ENCODE data around the gene TIMM13. TPM values are rescaled to one million over a fixed set of nuclear protein-coding genes. Genes with fewer than 3 reads are reported as not detected.

Gene TIMM13
- total and polyA plus RNA-seq, 3 experiments from 2014 or later: 71.0 to 169 (median 154) TPM

DNA sequence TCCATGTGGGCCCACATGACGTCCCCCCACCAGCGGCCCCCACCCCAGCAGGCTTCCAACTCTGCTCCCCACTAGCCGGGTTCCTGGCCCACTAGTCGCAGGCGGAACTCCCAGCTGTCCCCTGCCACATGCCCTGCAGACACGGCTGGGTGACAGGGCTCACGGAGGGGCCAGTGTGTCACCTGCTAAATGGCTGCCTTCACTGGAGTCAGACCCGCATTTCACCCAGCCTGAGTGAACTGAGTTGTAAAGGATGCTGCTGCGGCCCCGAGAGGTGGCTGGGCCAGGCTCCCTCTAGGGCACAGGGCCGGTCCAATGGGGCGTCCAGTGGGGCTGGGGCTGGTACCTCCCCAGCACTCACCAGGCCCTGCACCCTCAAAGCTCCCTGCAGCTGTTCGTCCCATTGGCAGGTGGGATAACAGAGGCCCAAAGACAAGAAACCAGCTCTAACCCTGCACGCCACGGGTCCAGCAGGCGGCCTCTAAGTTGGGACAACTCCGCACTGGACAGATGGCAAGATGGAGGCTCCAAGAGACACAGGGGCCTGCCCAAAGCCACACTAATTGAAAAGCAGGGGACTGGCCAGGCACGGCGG is 26.1 kb upstream of the TIMM13 start:
- peak overlapping the region in 2 of 8 donors; percentile 62 to 68 for H3K27ac Mint-ChIP-seq
- DNase-seq: no peak
- H3K4me3 Mint-ChIP-seq: peak overlapping the region in 4 of 7 donors; percentile 26 to 78 (median 55)
- Histone ChIP-seq H3K9me3 (ENCODE audit: low read length) (no peaks in the 10 kb centered on the region), H3K36me3 (ENCODE audit: insufficient read depth, low read length) (no peaks in the 10 kb centered on the region), H3K4me3 (ENCODE audit: low read length) (no peak overlapping the region), H3K27me3 (ENCODE audit: insufficient read depth, low read length, poor library complexity, severe bottlenecking) (no peaks in the 10 kb centered on the region), H3K27ac (ENCODE audit: low read depth, low read length) (no peak overlapping the region), H3K4me1 (ENCODE audit: insufficient read depth, low read length) (peaks cover 15% of the 10 kb centered on the region)
- ChIA-PET POLR2A (no interaction called here), CTCF (interaction anchor here (0.8 kb wide), 1 partner anchor 126 kb away, joined by 3 read pairs; no protein-coding TSS in a partner anchor)
- peaks cover 0 to 11% (median 0%) of the 10 kb centered on the region in 3 donors for H3K36me3 Mint-ChIP-seq
- peaks cover 18 to 26% (median 19%) of the 10 kb centered on the region in 3 donors for H3K4me1 Mint-ChIP-seq
- H3K27me3 Mint-ChIP-seq: no peaks in the 10 kb centered on the region
- H3K9me3 Mint-ChIP-seq: no peaks in the 10 kb centered on the region

DNA sequence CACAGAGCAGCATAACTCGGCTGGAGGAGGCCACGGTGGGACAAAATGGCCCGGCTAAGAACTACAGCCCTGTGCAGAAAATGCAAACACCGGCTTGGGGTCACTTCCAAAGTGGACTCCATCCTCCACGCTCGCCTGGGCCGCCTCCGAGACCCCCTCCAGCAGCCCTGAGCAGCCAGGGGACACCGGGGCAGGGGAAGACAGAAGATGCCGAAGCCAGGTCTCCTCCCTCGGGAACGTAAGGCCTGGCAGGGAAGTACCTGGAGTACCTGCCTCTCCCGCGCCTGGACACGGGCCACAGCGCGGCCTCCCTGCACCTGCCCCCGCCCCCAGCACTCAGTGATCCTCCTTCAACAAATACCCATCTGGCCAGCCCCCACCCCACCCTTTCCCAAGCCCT is 24.4 kb upstream of the TIMM13 start:
- Histone ChIP-seq H3K9me3 (ENCODE audit: low read length) (no peaks in the 10 kb centered on the region), H3K4me1 (ENCODE audit: insufficient read depth, low read length) (peaks cover 10% of the 10 kb centered on the region), H3K27me3 (ENCODE audit: insufficient read depth, low read length, poor library complexity, severe bottlenecking) (no peaks in the 10 kb centered on the region), H3K36me3 (ENCODE audit: insufficient read depth, low read length) (no peaks in the 10 kb centered on the region), H3K4me3 (ENCODE audit: low read length) (no peak overlapping the region), H3K27ac (ENCODE audit: low read depth, low read length) (no peak overlapping the region)
- ChIA-PET POLR2A (no interaction called here), CTCF (no interaction called here)
- DNase-seq: no peak
- H3K36me3 Mint-ChIP-seq: peaks cover 0 to 11% (median 0%) of the 10 kb centered on the region in 3 donors
- H3K9me3 Mint-ChIP-seq: no peaks in the 10 kb centered on the region
- peak overlapping the region in 1 of 8 donors; percentile 29 for H3K27ac Mint-ChIP-seq
- H3K27me3 Mint-ChIP-seq: no peaks in the 10 kb centered on the region
- H3K4me1 Mint-ChIP-seq: peaks cover 13 to 32% (median 14%) of the 10 kb centered on the region in 3 donors
- H3K4me3 Mint-ChIP-seq: no peak overlapping the region

DNA sequence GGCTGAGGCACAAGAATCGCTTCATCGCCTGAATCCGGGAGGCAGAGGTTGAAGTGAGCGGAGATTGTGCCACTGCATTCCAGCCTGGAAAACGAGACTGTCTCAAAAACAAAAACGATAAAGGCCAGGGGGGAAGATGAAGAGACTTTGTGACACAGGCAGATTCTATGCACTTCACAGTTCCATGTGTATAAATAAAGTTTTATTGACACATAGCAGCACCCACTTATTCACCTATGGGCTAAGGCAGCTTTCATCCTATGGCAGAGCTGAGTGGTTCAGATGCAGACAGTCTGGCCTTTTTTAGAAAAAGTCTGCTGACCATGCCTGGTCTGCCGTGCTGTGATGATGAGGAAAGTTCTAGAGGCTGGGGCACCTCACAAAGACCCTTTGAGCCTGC is 23.8 kb upstream of the TIMM13 start:
- Histone ChIP-seq H3K36me3 (ENCODE audit: insufficient read depth, low read length) (no peaks in the 10 kb centered on the region), H3K4me1 (ENCODE audit: insufficient read depth, low read length) (peaks cover 10% of the 10 kb centered on the region), H3K9me3 (ENCODE audit: low read length) (no peaks in the 10 kb centered on the region), H3K27me3 (ENCODE audit: insufficient read depth, low read length, poor library complexity, severe bottlenecking) (no peaks in the 10 kb centered on the region), H3K4me3 (ENCODE audit: low read length) (no peak overlapping the region), H3K27ac (ENCODE audit: low read depth, low read length) (no peak overlapping the region)
- DNase-seq: no peak
- Mint-ChIP-seq H3K4me3 (no peak overlapping the region), H3K36me3 (peaks cover 0 to 12% (median 0%) of the 10 kb centered on the region in 3 donors), H3K9me3 (no peaks in the 10 kb centered on the region), H3K4me1 (peaks cover 18 to 38% (median 19%) of the 10 kb centered on the region in 3 donors), H3K27me3 (no peaks in the 10 kb centered on the region), H3K27ac (no peak overlapping the region)
- POLR2A ChIA-PET: no interaction called here
- CTCF ChIA-PET: no interaction called here

DNA sequence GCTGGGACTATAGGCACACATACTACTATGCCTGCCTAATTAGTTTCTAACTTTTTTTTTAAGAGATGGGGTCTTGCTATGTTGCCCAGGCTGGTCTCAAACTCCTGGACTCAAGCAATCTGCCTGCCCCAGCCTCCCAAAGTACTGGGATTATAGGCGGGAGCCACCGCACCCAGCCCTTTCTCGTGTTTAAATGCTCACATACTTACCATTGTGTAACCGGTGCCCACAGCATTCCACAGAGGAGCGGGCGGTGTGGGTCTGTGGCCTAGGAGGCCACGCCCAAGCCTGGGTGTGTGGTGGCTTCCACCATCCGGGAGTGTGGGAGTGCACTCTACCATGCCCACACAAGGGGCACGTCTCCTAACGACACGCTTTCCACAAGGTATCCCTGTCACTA is 21.6 kb upstream of the TIMM13 start:
- Histone ChIP-seq H3K9me3 (ENCODE audit: low read length) (no peaks in the 10 kb centered on the region), H3K4me1 (ENCODE audit: insufficient read depth, low read length) (no peaks in the 10 kb centered on the region), H3K36me3 (ENCODE audit: insufficient read depth, low read length) (no peaks in the 10 kb centered on the region), H3K4me3 (ENCODE audit: low read length) (no peak overlapping the region), H3K27ac (ENCODE audit: low read depth, low read length) (no peak overlapping the region), H3K27me3 (ENCODE audit: insufficient read depth, low read length, poor library complexity, severe bottlenecking) (no peaks in the 10 kb centered on the region)
- peaks cover 0 to 18% (median 0%) of the 10 kb centered on the region in 3 donors for H3K36me3 Mint-ChIP-seq
- H3K27me3 Mint-ChIP-seq: no peaks in the 10 kb centered on the region
- POLR2A ChIA-PET: interaction anchor here (0.6 kb wide), 1 partner anchor 1012 kb away, joined by 10 read pairs; no protein-coding TSS in a partner anchor
- no peaks in the 10 kb centered on the region for H3K9me3 Mint-ChIP-seq
- peak overlapping the region in 1 of 8 donors; percentile 68 for H3K27ac Mint-ChIP-seq
- no peak overlapping the region for H3K4me3 Mint-ChIP-seq
- CTCF ChIA-PET: no interaction called here
- DNase-seq: no peak
- peaks cover 7 to 24% (median 10%) of the 10 kb centered on the region in 3 donors for H3K4me1 Mint-ChIP-seq

DNA sequence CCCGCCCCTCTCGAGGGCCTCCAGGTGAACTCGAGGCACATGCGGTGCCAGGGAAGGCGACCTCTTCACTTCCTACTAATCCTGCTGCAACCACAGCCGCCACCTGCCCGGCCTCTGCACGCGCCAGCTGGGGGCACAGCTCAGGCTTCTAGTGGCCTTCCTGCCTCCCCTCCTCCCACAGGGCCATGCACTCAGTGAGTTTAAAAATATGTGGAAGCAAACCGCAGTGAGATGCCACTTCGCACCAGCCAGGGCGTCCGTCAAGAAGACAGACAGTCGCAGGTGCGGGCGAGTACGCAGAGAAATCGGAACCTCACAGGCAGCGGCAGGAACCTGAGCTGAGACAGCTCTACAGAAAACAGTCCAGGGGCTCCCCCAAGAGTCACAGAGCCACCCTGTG is 19.0 kb upstream of the TIMM13 start:
- ChIA-PET POLR2A (no interaction called here), CTCF (no interaction called here)
- Mint-ChIP-seq H3K27me3 (no peaks in the 10 kb centered on the region), H3K36me3 (peaks cover 0 to 31% (median 3%) of the 10 kb centered on the region in 3 donors), H3K27ac (peak overlapping the region; percentile 23 to 84 (median 51)), H3K4me3 (peak overlapping the region in 6 of 7 donors; percentile 45 to 82 (median 66)), H3K9me3 (no peaks in the 10 kb centered on the region), H3K4me1 (peaks cover 7 to 24% (median 10%) of the 10 kb centered on the region in 3 donors)
- no peaks in the 10 kb centered on the region for H3K36me3 ChIP-seq (ENCODE audit: insufficient read depth, low read length)
- no peaks in the 10 kb centered on the region for H3K27me3 ChIP-seq (ENCODE audit: insufficient read depth, low read length, poor library complexity, severe bottlenecking)
- no peak overlapping the region for H3K4me3 ChIP-seq (ENCODE audit: low read length)
- no peaks in the 10 kb centered on the region for H3K9me3 ChIP-seq (ENCODE audit: low read length)
- peak in 1 of 5 donors; percentile 45 for DNase-seq
- no peaks in the 10 kb centered on the region for H3K4me1 ChIP-seq (ENCODE audit: insufficient read depth, low read length)
- no peak overlapping the region for H3K27ac ChIP-seq (ENCODE audit: low read depth, low read length)

DNA sequence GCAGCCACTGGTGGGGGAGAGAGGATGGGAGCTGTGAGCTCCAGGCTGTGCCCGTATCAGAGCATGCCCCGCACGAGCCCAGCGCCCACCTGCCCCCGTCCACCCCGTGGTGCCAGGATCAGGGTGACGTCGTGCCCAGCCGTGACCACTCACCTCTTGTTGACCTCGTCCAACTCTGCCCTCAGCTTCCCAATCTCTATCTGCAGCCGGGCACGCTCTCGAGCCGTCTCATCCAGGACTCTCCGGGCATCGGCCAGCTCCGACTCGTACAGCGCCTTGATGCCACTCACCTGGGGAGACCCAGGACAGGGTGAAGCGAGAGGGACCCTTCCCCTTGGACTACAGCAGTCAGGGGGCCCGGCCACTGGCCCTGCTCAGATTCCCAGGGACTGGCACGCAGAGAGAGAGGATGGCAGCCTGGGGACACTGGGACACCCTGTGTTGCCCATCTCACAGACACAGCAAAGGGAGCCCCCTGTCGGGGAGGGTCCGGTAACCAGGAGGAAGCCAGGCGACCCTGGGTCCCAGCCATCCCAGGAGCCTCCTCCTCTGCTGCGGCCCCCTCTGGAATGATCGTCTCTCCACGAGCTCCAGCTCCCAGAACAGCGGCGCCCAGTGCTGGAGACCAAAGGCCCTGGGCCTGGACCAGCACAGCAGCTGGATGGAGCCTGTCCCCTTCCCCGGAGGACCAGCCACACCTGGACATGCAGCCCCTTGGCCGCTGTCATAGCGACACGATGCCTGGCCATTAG is 17.0 kb upstream of the TIMM13 start:
- Histone ChIP-seq H3K27ac (ENCODE audit: low read depth, low read length) (no peak overlapping the region), H3K4me3 (ENCODE audit: low read length) (no peak overlapping the region), H3K9me3 (ENCODE audit: low read length) (no peaks in the 10 kb centered on the region), H3K27me3 (ENCODE audit: insufficient read depth, low read length, poor library complexity, severe bottlenecking) (no peaks in the 10 kb centered on the region), H3K4me1 (ENCODE audit: insufficient read depth, low read length) (no peaks in the 10 kb centered on the region), H3K36me3 (ENCODE audit: insufficient read depth, low read length) (peaks cover 4% of the 10 kb centered on the region)
- ChIA-PET POLR2A (no interaction called here), CTCF (no interaction called here)
- H3K9me3 Mint-ChIP-seq: no peaks in the 10 kb centered on the region
- H3K4me1 Mint-ChIP-seq: peaks cover 8 to 19% (median 9%) of the 10 kb centered on the region in 3 donors
- no peaks in the 10 kb centered on the region for H3K27me3 Mint-ChIP-seq
- DNase-seq: no peak
- H3K27ac Mint-ChIP-seq: no peak overlapping the region
- peaks cover 0 to 30% (median 6%) of the 10 kb centered on the region in 3 donors for H3K36me3 Mint-ChIP-seq
- H3K4me3 Mint-ChIP-seq: no peak overlapping the region

DNA sequence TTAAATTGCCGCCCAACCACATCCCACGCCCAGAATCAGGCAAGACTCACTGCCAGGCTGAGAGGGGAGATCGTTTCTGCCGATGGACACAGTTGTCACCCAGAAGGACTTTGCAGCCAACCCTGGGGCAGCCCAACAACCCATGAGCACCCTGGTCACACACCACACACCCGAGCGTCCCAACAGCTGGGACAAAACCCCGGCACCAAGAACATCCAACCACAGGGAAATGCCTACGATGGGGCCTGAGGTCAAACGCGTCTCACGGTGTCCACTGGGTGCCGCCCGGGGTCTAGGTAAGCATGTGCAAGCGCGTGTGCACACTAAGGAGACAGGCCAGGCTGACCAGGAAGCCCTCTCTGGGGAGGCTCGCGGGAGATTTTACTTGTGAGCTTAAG is 16.4 kb upstream of the TIMM13 start:
- DNase-seq: no peak
- Histone ChIP-seq H3K27me3 (ENCODE audit: insufficient read depth, low read length, poor library complexity, severe bottlenecking) (no peaks in the 10 kb centered on the region), H3K9me3 (ENCODE audit: low read length) (no peaks in the 10 kb centered on the region), H3K36me3 (ENCODE audit: insufficient read depth, low read length) (peaks cover 4% of the 10 kb centered on the region), H3K4me3 (ENCODE audit: low read length) (no peak overlapping the region), H3K4me1 (ENCODE audit: insufficient read depth, low read length) (no peaks in the 10 kb centered on the region), H3K27ac (ENCODE audit: low read depth, low read length) (no peak overlapping the region)
- Mint-ChIP-seq H3K36me3 (peaks cover 0 to 29% (median 6%) of the 10 kb centered on the region in 3 donors), H3K27ac (peak overlapping the region in 2 of 8 donors; percentile 52 to 73), H3K4me1 (peaks cover 8 to 18% (median 9%) of the 10 kb centered on the region in 3 donors), H3K27me3 (no peaks in the 10 kb centered on the region), H3K9me3 (no peaks in the 10 kb centered on the region), H3K4me3 (no peak overlapping the region)
- POLR2A ChIA-PET: no interaction called here
- CTCF ChIA-PET: no interaction called here

DNA sequence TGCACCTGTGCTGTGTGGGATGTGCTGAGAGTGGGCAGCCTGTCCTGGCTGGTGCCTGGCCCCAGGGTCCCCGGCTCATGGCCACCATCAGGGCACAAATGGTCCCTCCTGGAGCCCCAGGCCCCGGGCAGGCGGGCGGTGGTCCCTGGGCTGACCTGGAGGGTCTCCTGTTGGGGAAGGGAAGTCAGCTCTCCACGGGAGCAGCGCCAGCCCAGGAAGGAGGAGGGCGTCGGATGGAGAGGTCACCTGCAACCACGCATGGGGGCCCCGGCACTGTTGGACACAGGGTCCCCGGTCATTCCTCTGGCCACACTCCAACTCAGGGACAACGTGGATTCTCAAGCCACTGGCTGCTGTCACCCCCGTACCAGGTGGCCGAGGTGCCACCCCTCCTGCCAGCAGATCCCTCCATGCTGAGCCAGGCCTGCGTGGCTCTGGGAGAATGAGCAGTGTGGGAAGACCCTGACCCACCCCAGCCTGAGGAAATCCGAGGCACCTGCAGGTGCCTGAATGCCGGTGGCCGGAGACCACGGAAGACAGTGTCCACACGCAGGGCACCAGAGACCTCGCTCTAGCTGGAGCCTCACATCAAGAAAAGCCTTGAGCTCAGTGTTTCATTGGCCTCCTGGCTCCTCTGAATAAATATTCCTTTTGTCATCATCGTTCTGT is 15.9 kb upstream of the TIMM13 start:
- Histone ChIP-seq H3K27ac (ENCODE audit: low read depth, low read length) (no peak overlapping the region), H3K4me1 (ENCODE audit: insufficient read depth, low read length) (no peaks in the 10 kb centered on the region), H3K9me3 (ENCODE audit: low read length) (no peaks in the 10 kb centered on the region), H3K4me3 (ENCODE audit: low read length) (no peak overlapping the region), H3K36me3 (ENCODE audit: insufficient read depth, low read length) (peaks cover 4% of the 10 kb centered on the region), H3K27me3 (ENCODE audit: insufficient read depth, low read length, poor library complexity, severe bottlenecking) (no peaks in the 10 kb centered on the region)
- DNase-seq: no peak
- Mint-ChIP-seq H3K9me3 (no peaks in the 10 kb centered on the region), H3K4me1 (peaks cover 8 to 15% (median 9%) of the 10 kb centered on the region in 3 donors), H3K27ac (peak overlapping the region in 2 of 8 donors; percentile 52 to 73), H3K4me3 (no peak overlapping the region), H3K36me3 (peaks cover 0 to 33% (median 6%) of the 10 kb centered on the region in 3 donors), H3K27me3 (no peaks in the 10 kb centered on the region)
- POLR2A ChIA-PET: no interaction called here
- CTCF ChIA-PET: no interaction called here
